ENCODE measurements around the gene GJD2.

The GJD2 gene

GRCh38 chr15:34726406-34727100 is 28.2 kb downstream of the GJD2 start:
- Mint-ChIP-seq H3K27me3 (ENCODE audit: low read depth) (peaks cover 31% of the 10 kb centered on the region), H3K27ac (no peak overlapping the region), H3K4me1 (ENCODE audit: low read depth) (no peaks in the 10 kb centered on the region), H3K4me3 (no peak overlapping the region), H3K36me3 (ENCODE audit: low read depth) (no peaks in the 10 kb centered on the region), H3K9me3 (no peaks in the 10 kb centered on the region)
- no peak for DNase-seq (ENCODE audit: low spot score)

GRCh38 chr15:34725556-34725955 is 29.2 kb downstream of the GJD2 start:
- Mint-ChIP-seq H3K4me3 (no peak overlapping the region), H3K9me3 (no peaks in the 10 kb centered on the region), H3K27me3 (ENCODE audit: low read depth) (peaks cover 39% of the 10 kb centered on the region), H3K36me3 (ENCODE audit: low read depth) (no peaks in the 10 kb centered on the region), H3K27ac (no peak overlapping the region), H3K4me1 (ENCODE audit: low read depth) (no peaks in the 10 kb centered on the region)
- DNase-seq (ENCODE audit: low spot score): no peak

- H3K4me1 Mint-ChIP-seq (ENCODE audit: low read depth): no peaks in the 10 kb centered on the region
- no peak overlapping the region for H3K27ac Mint-ChIP-seq
- H3K36me3 Mint-ChIP-seq (ENCODE audit: low read depth): no peaks in the 10 kb centered on the region
- no peaks in the 10 kb centered on the region for H3K9me3 Mint-ChIP-seq
- DNase-seq (ENCODE audit: low spot score): no peak
- H3K27me3 Mint-ChIP-seq (ENCODE audit: low read depth): peaks cover 46% of the 10 kb centered on the region
- H3K4me3 Mint-ChIP-seq: no peak overlapping the region
These were observed 30.3 kb downstream of the GJD2 start for GRCh38 chr15:34724481-34724880.

- Mint-ChIP-seq H3K36me3 (ENCODE audit: low read depth) (no peaks in the 10 kb centered on the region), H3K27ac (no peak overlapping the region), H3K4me1 (ENCODE audit: low read depth) (no peaks in the 10 kb centered on the region), H3K4me3 (no peak overlapping the region), H3K27me3 (ENCODE audit: low read depth) (peaks cover 56% of the 10 kb centered on the region), H3K9me3 (no peaks in the 10 kb centered on the region)
- DNase-seq (ENCODE audit: low spot score): no peak
These were observed 32.4 kb downstream of the GJD2 start for GRCh38 chr15:34722439-34722836.

- no peak for DNase-seq (ENCODE audit: low spot score)
- Mint-ChIP-seq H3K36me3 (ENCODE audit: low read depth) (no peaks in the 10 kb centered on the region), H3K27me3 (ENCODE audit: low read depth) (peaks cover 60% of the 10 kb centered on the region), H3K9me3 (no peaks in the 10 kb centered on the region), H3K4me1 (ENCODE audit: low read depth) (no peaks in the 10 kb centered on the region), H3K27ac (no peak overlapping the region), H3K4me3 (no peak overlapping the region)
These were observed 32.9 kb downstream of the GJD2 start for GRCh38 chr15:34721802-34722438.

GRCh38 chr15:34721157-34721801 is 33.5 kb downstream of the GJD2 start:
- no peak for DNase-seq (ENCODE audit: low spot score)
- H3K27ac Mint-ChIP-seq: no peak overlapping the region
- peaks cover 60% of the 10 kb centered on the region for H3K27me3 Mint-ChIP-seq (ENCODE audit: low read depth)
- H3K36me3 Mint-ChIP-seq (ENCODE audit: low read depth): no peaks in the 10 kb centered on the region
- no peaks in the 10 kb centered on the region for H3K9me3 Mint-ChIP-seq
- no peaks in the 10 kb centered on the region for H3K4me1 Mint-ChIP-seq (ENCODE audit: low read depth)
- H3K4me3 Mint-ChIP-seq: no peak overlapping the region

- Mint-ChIP-seq H3K4me1 (ENCODE audit: low read depth) (no peaks in the 10 kb centered on the region), H3K9me3 (no peaks in the 10 kb centered on the region), H3K36me3 (ENCODE audit: low read depth) (no peaks in the 10 kb centered on the region), H3K27me3 (ENCODE audit: low read depth) (peaks cover 61% of the 10 kb centered on the region), H3K27ac (no peak overlapping the region), H3K4me3 (no peak overlapping the region)
- no peak for DNase-seq (ENCODE audit: low spot score)
These were observed 35.1 kb downstream of the GJD2 start for GRCh38 chr15:34719695-34720094.

GRCh38 chr15:34718681-34719665 is 35.8 kb downstream of the GJD2 start:
- H3K36me3 Mint-ChIP-seq (ENCODE audit: low read depth): no peaks in the 10 kb centered on the region

GRCh38 chr15:34717729-34718128 is 37.1 kb downstream of the GJD2 start:
- H3K4me3 Mint-ChIP-seq: no peak overlapping the region
- no peaks in the 10 kb centered on the region for H3K9me3 Mint-ChIP-seq
- H3K27me3 Mint-ChIP-seq (ENCODE audit: low read depth): peaks cover 59% of the 10 kb centered on the region
- H3K36me3 Mint-ChIP-seq (ENCODE audit: low read depth): no peaks in the 10 kb centered on the region
- H3K4me1 Mint-ChIP-seq (ENCODE audit: low read depth): no peaks in the 10 kb centered on the region
- H3K27ac Mint-ChIP-seq: no peak overlapping the region
- DNase-seq (ENCODE audit: low spot score): no peak

More at GRCh38 chr15:34718681-34719665, 35.8 kb downstream of the GJD2 start:
- no peak for DNase-seq (ENCODE audit: low spot score)
- Mint-ChIP-seq H3K27ac (no peak overlapping the region), H3K4me1 (ENCODE audit: low read depth) (no peaks in the 10 kb centered on the region), H3K4me3 (no peak overlapping the region), H3K9me3 (no peaks in the 10 kb centered on the region), H3K27me3 (ENCODE audit: low read depth) (peaks cover 61% of the 10 kb centered on the region)

GRCh38 chr15:34716111-34716510 is 38.7 kb downstream of the GJD2 start:
- no peaks in the 10 kb centered on the region for H3K4me1 Mint-ChIP-seq (ENCODE audit: low read depth)
- H3K4me3 Mint-ChIP-seq: no peak overlapping the region
- no peak overlapping the region for H3K27ac Mint-ChIP-seq
- H3K36me3 Mint-ChIP-seq (ENCODE audit: low read depth): no peaks in the 10 kb centered on the region
- H3K9me3 Mint-ChIP-seq: no peaks in the 10 kb centered on the region
- peaks cover 50% of the 10 kb centered on the region for H3K27me3 Mint-ChIP-seq (ENCODE audit: low read depth)
- no peak for DNase-seq (ENCODE audit: low spot score)

GRCh38 chr15:34714476-34715121 is 40.2 kb downstream of the GJD2 start:
- no peak overlapping the region for H3K27ac Mint-ChIP-seq
- H3K4me1 Mint-ChIP-seq (ENCODE audit: low read depth): no peaks in the 10 kb centered on the region
- no peak for DNase-seq (ENCODE audit: low spot score)
- H3K9me3 Mint-ChIP-seq: no peaks in the 10 kb centered on the region
- H3K27me3 Mint-ChIP-seq (ENCODE audit: low read depth): peaks cover 39% of the 10 kb centered on the region
- H3K4me3 Mint-ChIP-seq: no peak overlapping the region
- no peaks in the 10 kb centered on the region for H3K36me3 Mint-ChIP-seq (ENCODE audit: low read depth)

- peaks cover 36% of the 10 kb centered on the region for H3K27me3 Mint-ChIP-seq (ENCODE audit: low read depth)
- no peak for DNase-seq (ENCODE audit: low spot score)
- H3K9me3 Mint-ChIP-seq: no peaks in the 10 kb centered on the region
- H3K4me1 Mint-ChIP-seq (ENCODE audit: low read depth): no peaks in the 10 kb centered on the region
- no peaks in the 10 kb centered on the region for H3K36me3 Mint-ChIP-seq (ENCODE audit: low read depth)
- no peak overlapping the region for H3K4me3 Mint-ChIP-seq
- no peak overlapping the region for H3K27ac Mint-ChIP-seq
These were observed 41.2 kb downstream of the GJD2 start for GRCh38 chr15:34713635-34714034.

GRCh38 chr15:34709866-34710265 is 44.9 kb downstream of the GJD2 start:
- Mint-ChIP-seq H3K9me3 (no peaks in the 10 kb centered on the region), H3K4me1 (ENCODE audit: low read depth) (no peaks in the 10 kb centered on the region), H3K36me3 (ENCODE audit: low read depth) (no peaks in the 10 kb centered on the region), H3K4me3 (no peak overlapping the region), H3K27ac (no peak overlapping the region), H3K27me3 (ENCODE audit: low read depth) (peaks cover 31% of the 10 kb centered on the region)
- DNase-seq (ENCODE audit: low spot score): no peak

Data from T-helper 2 cell treated with Interferon-gamma antibody and Interleukin-4, amounts not matched to agents 5 μg/mL and 100 μg/mL, for 36 hours (primary cell).